T1000 (cell line): Measurements from ENCODE around the gene CDH8.
A peak's percentile ranks its signal among the peaks of the same experiment; 100 is the strongest.

Experiments used
- DNase-seq: peaks from one replicate; lab custom pipeline; 2025; ENCODE audit warnings: mixed read lengths; lab: John Stamatoyannopoulos, UW

Gene CDH8

DNA sequence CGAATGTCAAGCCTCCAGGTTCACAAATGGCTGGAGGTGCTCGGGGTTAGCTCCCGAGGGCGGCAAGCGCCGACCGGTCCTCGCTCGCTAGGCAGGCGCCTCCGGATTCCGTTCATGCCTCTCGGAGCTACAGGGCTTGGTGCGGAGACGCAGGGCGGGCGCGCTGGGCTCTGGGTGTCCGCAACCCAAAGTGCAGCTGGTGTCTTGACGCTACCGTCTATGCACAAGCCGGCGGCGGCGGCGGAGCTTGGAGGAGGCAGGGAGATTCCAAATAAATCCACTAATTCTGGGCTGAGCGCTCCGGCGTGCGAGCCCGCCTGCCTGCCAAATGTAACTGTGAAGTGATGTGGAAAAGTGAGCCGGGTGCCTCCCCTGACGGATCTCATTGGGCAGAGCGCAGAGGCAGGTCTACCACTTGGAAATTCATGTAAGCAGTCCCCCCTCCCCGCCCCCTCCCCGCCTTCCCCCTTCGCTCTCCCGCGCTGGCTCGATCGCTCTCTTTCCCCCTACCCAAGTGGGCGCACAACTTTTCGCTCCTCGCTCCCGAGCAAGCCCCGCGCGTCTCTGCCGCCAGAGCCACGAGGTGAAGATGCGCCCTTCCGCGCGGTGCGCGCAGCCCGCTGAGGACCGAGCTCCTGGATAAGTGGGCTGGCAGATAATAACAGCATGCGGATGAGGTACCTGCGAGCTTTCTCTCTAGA, at the start of gene CDH8:
TSS of gene CDH8 (minus strand) at position 338 of the 701 bp plus-strand sequence. CDS start 15,035 bp downstream, outside the sequence.
- DNase-seq, result peak; percentile 12

GRCh38 chr16:62079236-62079635, 43.0 kb upstream of the CDH8 start:
- DNase-seq, result no peak

DNA sequence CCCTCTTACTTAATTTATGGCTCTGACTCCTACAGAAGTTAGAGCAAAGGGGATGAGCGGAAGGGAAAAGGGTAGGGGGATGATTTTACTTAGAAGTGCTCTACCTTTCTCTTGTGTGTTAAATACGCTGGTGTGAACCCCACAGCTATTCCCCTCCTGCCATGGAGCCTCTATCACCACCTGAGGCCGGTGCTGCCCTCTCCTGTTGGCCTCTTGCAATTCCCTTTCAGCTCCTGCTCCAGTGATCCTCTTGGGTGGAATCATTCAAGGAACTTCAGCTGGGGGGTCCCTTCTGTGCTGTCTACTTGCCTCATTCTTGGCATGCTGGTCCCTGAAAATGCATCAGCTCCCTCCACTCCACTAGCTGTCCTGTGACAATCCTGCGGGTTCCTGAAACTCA, 41.8 kb upstream of the CDH8 start:
- DNase-seq, result no peak

DNA sequence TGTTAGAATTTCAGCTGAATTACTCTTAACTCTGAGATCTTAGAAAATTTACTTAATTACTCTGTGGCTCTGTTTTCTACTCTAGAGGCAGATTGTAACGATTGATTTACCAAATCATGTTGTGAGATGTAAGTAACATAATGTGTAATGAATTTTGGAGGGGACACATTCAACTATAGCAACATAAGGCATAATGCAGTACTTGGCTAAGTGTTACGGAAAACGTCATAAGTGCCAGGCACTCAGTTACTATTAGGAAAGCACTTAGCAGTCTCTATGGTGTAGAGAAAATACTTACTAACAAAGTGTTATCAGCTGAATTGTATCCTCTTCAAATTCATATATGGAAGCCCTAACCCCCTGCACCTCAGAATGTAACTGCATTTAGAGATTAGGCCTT, 40.6 kb upstream of the CDH8 start:
- no peak for DNase-seq

GRCh38 chr16:62068747-62069146, 32.5 kb upstream of the CDH8 start:
- DNase-seq, result no peak

DNA sequence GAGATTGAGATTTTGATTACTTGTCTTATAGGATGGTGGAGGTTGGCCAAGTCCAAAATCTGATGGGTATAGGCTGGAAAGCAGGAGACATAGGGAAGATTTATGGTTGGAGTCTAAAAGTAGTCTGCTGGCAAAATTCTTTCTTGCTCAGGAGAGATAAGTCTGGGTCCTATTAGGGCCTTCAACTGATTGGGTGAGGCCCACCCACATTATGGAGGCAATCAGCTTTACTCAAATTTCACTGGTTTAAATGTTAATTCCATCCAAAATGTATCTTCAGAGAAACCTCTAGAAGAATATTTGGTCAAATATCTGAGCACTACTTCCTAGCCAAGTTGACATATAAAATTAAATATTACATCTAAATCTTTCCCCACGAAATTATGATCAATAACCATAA, 31.7 kb upstream of the CDH8 start:
- DNase-seq, result no peak

DNA sequence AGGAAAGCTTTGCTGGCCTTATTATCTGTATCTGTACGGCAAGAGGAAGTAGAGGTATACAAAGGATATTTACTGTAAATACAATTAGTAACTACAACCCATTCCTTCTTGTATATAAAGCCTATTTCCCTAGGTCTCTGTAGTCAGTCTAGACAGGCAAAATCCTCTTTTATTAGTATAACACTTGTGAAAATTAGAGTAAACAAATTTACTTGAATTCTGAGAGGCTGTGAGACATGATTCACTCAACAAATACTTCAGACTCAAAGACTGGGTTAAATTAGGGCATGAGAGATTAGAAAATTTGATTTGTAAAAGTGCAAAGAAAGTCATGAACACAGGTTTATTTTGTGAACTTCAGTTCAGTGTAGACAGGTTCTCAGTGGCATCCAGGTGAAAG, 30.9 kb upstream of the CDH8 start:
- DNase-seq, result no peak

GRCh38 chr16:62066747-62067146, 30.5 kb upstream of the CDH8 start:
- no peak for DNase-seq

GRCh38 chr16:62064173-62064572, 27.9 kb upstream of the CDH8 start:
- DNase-seq, result no peak

DNA sequence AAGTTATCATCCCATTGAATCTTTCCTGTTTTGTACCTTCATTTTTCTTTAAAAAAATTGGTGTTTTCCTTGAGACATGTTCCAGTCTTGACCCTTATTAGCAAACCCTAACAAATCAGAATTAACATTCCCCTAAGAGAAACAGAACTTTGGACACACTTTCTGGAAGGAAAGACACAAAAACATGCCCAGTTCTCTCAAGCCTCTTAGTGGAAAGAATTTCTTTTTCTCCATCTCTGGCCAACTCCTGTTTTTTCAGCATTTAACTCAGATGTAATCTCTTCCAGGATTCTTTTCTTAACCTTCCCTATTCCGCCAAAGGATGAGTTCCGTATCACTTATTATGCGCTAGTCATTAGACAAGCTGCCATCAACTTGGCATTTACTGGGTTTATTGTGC, 23.9 kb upstream of the CDH8 start:
- DNase-seq, result no peak

GRCh38 chr16:62059527-62059926, 23.3 kb upstream of the CDH8 start:
- DNase-seq, result no peak

- no peak for DNase-seq
These were observed 22.2 kb upstream of the CDH8 start for GRCh38 chr16:62058412-62058811.

- no peak for DNase-seq
These were observed 15.7 kb upstream of the CDH8 start for GRCh38 chr16:62051942-62052341.

DNA sequence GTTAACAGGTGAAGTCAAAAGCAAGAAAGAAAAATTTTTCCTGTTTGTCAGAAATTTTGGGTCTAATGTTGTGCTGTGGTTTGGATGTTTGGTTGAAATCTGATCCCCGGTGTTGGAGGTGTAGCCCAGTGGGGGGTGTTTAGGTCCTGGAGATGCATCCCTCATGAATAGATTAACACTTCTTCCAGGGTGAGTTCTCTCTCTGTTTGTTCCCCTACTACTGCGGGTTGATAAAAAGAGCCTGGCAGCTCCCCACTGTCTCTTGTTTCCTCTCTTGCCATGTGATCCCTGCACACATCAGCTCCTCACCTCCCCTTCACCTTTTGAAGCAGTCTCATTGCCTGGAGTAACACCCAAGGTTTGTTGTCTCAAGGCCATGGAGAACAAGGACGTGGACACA, 14.6 kb upstream of the CDH8 start:
- no peak for DNase-seq

GRCh38 chr16:62046801-62047200, 10.6 kb upstream of the CDH8 start:
- DNase-seq, result no peak

DNA sequence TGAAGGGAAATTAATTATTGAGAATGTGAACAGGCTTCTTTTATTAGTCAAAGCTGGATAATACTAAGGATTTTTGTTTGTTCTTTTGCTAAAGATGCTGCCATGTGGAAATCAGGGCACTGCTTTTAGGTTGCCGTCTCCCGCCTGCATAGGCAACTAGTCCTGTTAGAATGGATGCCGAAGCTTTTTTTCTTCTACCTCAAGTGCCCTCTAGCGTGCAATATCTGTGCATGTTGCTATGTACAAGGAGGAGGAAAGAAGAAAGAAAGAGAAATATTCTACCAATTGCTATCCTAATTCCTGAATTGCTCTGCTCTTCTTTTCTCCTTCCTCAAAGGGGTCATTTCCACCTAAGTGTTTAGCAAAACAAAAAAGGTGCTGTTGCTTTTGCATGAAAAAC, 5.2 kb upstream of the CDH8 start:
- DNase-seq, result no peak

DNA sequence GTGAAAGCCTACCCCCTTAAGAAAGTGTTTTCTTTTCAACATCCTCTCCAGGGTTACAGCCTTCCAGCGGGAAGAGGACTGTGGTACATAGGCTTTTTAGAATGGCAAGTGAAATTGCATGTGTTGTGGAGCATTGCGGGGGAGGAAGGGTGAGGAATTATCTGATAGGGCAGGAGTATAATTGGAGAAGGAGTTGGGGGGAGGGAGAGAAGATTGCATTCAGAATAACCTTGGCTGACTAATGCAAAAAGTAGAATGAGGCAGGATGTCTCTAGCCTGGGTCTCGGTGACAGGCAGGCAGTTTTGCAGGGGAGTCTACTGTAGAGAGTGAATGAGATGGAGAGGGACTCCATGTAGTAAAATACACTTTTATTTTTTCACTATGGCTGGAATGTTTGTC, 2.4 kb upstream of the CDH8 start:
- DNase-seq, result no peak

- no peak for DNase-seq
These were observed 2.0 kb upstream of the CDH8 start for GRCh38 chr16:62038225-62038624.

DNA sequence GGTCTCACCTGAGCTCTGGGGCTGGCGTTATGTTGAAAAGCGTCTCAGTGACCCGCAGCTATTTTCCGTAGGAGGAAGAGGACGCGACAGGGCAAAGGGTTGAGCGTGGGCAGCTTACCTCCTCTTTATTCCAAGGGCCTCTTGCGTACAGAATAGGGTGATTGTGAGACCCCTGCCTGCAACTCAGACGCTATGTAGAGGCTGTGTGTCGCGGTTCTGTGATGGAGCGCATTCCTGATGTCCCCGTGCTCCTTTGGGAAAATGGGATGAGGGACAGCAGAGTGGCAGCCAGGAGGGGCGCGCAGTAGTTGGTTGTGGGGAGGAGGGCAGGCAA, 531 bp upstream of the CDH8 start:
- no peak for DNase-seq

- DNase-seq, result no peak
These were observed 834 bp downstream of the CDH8 start for GRCh38 chr16:62035115-62036092.

GRCh38 chr16:62034231-62035114, 1.8 kb downstream of the CDH8 start:
- no peak for DNase-seq

GRCh38 chr16:62033065-62033464, 3.2 kb downstream of the CDH8 start:
- no peak for DNase-seq
